Measurements from ENCODE around the gene CIAO2A.

The CIAO2A gene

GRCh38 chr15:64089543-64090280, 3.9 kb downstream of the CIAO2A start:
- TF ChIP-seq CTCF (conservative IDR thresholded peaks at IDR 0.05): no peak
- peak overlapping the region; percentile 94; the same call in 1 of the 2 replicates for H3K27ac ChIP-seq

GRCh38 chr15:64082757-64083156, 10.9 kb downstream of the CIAO2A start:
- TF ChIP-seq CTCF (conservative IDR thresholded peaks at IDR 0.05): no peak
- H3K27ac ChIP-seq: no peak overlapping the region

DNA sequence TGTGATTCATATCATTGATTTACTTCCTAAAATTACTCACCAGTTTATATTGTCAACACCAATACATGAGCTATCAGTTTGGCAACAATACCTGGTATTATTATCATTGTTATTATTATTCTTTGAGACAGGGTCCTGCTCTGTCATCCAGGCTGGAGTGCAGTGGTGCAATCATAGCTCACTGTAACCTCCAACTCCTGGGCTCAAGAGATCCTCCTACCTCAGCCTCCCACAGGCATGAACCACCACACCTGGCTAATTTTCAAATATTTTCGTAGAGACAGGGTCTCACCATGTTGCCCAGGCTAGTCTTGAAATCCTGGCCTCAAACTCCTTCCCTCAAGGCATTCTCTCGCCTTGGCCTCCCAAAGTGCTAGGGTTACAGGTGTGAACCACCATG, 20.1 kb downstream of the CIAO2A start:
- peak overlapping the region; percentile 99 for H3K27ac ChIP-seq

- peak overlapping the region; percentile 99 for H3K27ac ChIP-seq
- TF ChIP-seq CTCF (conservative IDR thresholded peaks at IDR 0.05): no peak
Observed at GRCh38 chr15:64072812-64073211, 20.8 kb downstream of the CIAO2A start.

GRCh38 chr15:64071931-64072765, 21.5 kb downstream of the CIAO2A start:
- TF ChIP-seq CTCF (conservative IDR thresholded peaks at IDR 0.05): no peak
- H3K27ac ChIP-seq: peak overlapping the region; percentile 99

- peak overlapping the region; percentile 99 for H3K27ac ChIP-seq
- no peak for TF ChIP-seq CTCF (conservative IDR thresholded peaks at IDR 0.05)
Observed at GRCh38 chr15:64070965-64071851, 22.4 kb downstream of the CIAO2A start.

DNA sequence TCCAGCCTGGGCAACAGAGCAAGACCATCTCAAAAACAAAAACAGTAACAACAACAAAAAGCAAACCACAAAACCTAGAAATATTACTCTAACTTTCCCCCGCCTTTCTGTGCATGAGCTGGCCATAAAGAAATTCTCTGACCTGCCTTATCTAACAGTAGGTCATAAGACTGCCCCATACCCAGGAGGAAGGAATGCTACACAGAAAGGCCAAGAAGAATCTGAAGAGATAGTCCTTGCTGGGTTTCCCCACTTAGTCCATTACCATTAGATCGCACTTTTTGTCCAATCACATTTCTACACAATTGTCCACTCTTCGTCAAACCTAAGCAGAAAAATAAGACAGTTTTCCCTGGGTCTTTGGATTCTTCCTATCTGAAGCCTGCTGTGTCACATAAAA, 23.5 kb downstream of the CIAO2A start:
- peak overlapping the region; percentile 99 for H3K27ac ChIP-seq
- no peak for TF ChIP-seq CTCF (conservative IDR thresholded peaks at IDR 0.05)

Data from VCaP (cell line).